Raji (cell line): ENCODE results near the gene SCN8A.

Source experiments
- POLR2A ChIP-seq: IDR thresholded peaks from 2 replicates; pipeline ENCODE4 v1.6.1; 2011; ENCODE audit warnings: low read depth, low read length, control low read depth; ENCODE audit not compliant: insufficient read depth

SCN8A gene

DNA sequence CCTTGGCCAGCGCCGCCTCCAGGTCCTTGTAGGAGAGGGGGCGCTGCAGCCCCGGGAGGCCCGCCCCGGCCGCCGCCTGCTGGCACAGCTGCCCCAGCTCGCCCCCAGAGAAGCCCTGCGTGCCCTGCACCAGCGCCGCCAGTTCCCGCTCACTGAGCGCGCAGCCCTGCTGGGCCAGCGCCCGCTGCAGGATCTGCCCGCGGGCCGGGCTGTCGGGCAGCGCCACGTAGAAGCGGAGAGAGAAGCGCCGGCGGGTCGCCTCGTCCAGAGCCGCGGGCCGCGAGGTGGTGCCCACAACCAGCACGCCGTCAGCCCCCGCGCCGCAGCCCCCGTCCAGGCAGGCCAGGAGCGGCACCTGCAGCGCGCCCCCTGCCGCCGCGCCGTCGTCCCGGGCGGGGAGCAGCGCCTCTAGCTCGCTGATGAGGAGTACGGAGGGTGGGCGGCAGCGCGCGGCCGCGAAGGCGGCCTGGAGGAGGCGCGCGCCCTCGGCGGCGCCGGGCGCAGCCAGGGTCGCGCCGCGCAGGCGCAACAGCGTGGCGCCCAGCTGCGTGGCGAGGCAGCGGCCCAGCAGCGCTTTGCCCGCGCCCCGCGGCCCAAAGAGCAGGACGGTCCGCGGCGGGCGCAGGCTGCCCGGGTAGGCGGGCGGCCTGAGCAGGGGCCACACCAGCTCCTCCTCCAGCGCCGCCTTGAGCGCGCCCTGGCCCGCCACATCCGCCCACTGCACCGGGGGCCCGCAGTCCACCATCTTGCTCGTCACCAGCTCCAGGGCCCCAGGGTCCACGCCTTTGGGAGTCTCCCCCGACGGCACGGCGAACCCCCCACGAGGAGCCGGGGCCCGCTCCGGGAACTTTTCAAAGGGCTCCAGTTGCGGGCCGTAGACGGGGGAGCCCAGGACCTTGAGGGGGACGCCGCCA lies 229.8 kb downstream of the SCN8A start:
- TF ChIP-seq POLR2A = no peak

- no peak for TF ChIP-seq POLR2A
Measured at GRCh38 chr12:51821440-51822260, 230.6 kb downstream of the SCN8A start.

- TF ChIP-seq POLR2A = no peak
Measured at GRCh38 chr12:51822261-51822616, 231.2 kb downstream of the SCN8A start.

DNA sequence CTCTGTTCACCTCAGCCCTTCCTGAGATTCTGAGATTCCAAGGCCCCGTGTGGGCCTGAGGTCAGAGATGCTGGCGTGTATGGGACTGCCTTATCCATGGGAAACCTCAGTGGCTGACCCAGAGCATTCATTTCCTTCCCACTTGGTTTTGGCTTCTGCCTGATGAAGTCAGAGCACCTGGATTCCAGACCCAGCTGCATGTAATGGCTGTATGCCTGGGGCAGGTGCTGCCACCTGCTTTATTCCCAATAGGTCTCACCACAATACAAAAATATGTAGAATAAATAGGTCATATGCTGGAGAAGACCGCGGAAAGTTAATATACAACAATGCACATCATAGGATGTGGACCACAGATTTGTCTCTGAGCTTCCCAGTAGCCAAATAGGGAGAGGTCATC lies 231.9 kb downstream of the SCN8A start:
- no peak for TF ChIP-seq POLR2A

- TF ChIP-seq POLR2A = no peak
Measured at GRCh38 chr12:51823875-51824565, 233.0 kb downstream of the SCN8A start.

DNA sequence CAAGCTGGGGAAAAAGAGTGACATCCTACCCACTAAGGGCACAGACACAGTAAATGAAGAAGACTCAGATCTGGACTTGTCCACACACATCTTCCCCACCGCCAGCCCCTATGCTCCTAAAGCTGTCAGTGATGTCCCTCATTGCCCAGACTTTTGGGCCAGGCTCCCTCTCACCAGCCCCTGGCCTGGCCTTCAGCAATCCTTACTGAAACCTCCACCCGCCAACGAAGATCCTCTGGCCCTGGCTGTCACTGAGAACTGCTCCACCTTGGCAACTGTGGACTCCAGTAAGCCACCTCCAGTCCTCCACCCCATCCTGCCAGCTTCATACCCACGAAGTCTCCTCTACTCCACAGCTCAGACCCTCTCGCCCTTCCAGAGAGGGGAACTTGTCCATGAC lies 234.2 kb downstream of the SCN8A start:
- no peak for TF ChIP-seq POLR2A

DNA sequence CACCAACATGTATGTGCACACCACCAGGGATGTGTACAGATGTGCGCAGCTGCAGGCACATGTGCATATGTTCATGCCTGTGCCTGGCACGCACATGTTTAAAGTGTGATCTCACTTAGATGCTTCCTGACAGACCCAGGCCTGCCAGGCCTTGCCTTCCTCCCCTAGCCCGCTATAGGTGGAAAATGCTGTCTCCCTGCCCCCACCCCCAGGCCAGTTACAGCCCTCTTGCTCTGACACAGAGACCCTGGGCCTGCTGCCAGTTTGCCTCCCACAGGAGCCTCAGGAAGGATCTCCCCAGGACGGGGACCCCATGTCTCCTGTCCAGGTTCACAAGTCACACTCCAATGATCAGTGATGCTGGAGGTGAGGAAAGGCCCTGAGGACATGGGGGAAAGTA lies 235.8 kb downstream of the SCN8A start:
- no peak for TF ChIP-seq POLR2A

GRCh38 chr12:51827925-51828818 lies 237.1 kb downstream of the SCN8A start:
- no peak for TF ChIP-seq POLR2A

- TF ChIP-seq POLR2A = no peak
Measured at GRCh38 chr12:51829011-51829481, 238.0 kb downstream of the SCN8A start.

- TF ChIP-seq POLR2A = no peak
Measured at GRCh38 chr12:51829641-51830040, 238.6 kb downstream of the SCN8A start.

DNA sequence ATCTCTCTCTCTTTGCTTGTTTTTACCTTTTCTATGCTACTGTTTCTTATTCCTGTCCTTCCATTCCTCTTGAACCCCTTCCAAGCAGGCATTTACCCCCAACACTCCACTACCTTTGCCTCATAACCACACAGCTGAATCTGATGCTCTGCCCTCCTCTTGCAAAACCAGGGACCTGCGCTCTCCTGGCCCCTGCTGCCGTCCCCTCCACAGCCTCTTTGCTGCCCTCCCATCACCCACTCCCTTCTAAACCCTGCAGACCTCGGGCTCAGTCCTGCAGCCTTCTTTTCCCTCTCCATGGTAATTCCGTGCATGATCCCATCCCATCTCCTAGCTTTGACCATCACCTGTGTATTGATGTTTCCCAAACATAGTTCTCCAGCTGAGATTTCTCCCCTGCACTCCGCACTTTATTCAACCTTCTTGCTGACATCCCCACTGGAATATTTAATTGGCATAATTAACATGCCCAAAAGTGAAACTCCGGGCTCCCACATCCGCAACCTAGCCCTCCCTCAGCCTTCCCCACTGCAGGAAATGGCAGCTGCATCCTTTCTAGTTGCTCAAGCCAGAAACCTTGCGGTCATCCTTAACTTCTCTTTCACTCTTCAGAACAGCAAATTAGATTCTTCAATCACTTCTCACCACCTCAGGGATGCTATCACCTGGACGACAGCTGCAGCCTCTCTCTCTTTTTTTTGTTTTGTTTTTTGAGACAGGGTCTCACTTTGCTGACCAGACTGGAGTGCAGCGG lies 241.5 kb downstream of the SCN8A start:
- TF ChIP-seq POLR2A = no peak

DNA sequence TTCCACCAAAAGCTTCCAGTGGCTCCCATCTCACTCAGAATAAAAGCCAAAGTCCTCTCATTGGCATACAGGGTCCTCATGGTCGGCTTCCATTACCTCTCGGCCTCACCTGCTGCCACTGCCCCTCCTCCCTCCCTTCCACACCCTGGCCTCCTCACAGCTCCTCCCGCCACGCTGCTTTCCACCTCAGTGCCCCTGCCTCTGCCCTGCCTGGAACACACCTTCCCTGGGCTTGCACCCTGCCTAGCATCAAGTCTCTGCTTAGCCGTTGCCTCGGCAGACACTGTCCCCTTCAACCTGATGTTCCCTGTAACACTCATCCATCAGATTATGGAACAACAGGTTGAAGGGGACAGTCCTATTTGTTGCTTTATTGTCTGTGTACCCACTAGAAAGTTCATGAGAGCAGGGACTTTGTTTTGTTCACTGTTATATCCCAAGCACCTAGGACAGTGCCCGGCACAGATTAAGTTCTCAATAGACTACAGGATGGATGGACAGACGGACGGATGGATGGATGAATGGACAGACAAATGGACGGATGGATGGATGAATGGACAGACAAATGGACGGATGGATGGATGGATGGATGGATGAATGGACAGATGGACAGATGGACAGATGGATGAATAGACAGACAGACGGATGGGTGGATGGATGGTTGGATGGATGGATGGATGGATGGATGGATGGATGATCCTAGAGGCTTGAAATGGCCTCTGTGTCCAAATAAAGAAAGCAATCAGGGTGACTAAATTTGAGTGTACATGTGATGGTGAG lies 242.6 kb downstream of the SCN8A start:
- no peak for TF ChIP-seq POLR2A

DNA sequence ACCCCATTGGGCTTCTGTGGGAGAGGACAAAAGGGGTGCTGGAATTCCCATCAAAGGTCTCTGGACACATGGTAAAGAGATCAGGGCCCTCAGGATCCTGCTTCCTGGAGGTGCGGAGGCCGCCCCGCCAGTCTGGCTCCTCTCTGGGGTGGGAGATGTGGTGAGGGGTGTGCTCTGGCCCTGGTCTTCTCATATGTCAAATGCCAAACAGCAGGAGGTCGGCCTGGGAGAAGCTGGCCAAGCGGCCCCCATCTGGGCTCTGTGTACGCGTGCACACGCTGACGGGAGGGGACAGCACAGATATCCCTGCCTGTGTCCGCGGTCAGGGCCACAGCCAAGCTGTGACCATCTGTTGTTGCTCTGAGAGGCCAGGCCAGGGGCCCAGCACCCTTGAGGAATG lies 243.4 kb downstream of the SCN8A start:
- TF ChIP-seq POLR2A = no peak
